GM19043 (cell line): ENCODE measurements around the gene INPP1.
A peak's percentile ranks its signal among the peaks of the same experiment; 100 is the strongest.

Source experiments
- ATAC-seq: cut with Tn5 transposase; IDR thresholded peaks from one replicate; pipeline ENCODE4 v1.9.1; 2021; ENCODE audit warnings: low read depth; ENCODE audit not compliant: unreplicated experiment

INPP1 gene

DNA sequence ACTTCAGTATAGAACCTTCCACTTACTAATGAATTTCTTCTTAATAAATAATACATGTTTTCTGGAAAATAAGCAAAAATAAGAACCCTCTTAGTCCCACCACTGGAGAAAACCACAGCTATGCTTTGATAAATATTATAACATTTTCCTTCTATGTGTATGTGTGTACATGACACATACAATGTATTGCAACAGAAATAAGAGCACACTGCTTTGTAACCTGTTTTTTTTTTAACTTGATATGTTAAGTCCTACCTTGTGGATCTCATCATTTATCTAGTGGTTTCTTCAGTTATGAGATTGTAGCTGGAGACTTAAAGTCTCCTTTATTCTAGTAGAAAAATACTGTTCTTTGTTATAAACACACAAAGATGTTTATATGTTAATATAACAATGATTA lies 17.2 kb downstream of the INPP1 start:
- no peak for ATAC-seq

DNA sequence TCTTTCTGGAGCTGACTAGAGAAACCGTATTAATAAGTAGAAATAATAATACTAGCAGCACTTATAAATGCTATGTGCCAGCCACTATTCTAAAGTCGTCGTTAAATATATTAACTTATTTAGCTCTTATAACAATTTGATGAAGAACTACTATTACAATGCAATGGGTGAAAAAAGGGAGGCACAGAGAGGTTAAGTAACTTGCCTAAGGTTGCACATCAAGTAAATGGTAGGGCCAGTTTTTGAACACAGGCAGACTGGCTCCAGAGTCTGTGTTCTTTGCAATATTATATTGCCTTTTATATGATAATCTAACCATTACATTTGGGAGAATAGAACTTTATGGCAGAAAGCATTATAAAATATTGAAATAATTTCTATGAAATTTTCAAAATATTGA lies 17.6 kb downstream of the INPP1 start:
- no peak for ATAC-seq

DNA sequence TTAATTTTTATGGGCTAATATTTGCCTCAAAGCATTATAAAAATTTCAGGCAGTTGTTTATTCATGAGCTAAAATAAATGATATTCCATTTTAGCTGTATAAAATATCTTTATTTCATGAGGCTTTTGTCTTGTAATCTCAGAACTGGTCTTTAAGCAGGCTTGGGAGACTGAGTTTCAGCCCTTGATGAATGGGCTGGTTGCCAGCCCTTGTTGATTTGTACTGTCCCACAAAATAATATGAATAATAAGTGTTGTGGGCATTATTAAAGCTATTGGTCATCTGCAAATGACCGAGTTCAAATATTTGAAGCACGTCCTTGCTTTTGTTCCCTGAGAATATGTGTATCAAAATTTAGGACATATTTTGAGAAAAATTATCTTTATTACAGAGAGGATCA lies 18.2 kb downstream of the INPP1 start:
- ATAC-seq, result no peak

DNA sequence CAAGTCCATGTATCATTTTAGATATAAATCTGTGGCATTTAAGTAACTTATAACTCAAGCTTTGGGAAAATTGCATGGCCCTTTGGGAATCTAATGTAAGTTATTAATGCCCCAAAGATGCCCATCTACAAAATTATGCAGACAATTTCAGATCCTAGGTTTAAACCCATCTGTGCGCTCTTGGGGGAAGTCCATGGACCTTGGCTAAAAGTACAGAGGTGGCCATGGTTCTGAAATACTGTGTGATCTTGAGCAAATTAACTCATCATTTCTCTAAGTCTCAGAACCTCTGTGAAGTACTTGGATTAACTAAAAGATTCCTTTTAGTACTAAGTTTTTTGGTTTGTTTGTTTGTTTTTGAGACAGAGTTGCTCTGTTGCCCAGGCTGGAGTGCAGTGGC lies 19.5 kb downstream of the INPP1 start:
- no peak for ATAC-seq

DNA sequence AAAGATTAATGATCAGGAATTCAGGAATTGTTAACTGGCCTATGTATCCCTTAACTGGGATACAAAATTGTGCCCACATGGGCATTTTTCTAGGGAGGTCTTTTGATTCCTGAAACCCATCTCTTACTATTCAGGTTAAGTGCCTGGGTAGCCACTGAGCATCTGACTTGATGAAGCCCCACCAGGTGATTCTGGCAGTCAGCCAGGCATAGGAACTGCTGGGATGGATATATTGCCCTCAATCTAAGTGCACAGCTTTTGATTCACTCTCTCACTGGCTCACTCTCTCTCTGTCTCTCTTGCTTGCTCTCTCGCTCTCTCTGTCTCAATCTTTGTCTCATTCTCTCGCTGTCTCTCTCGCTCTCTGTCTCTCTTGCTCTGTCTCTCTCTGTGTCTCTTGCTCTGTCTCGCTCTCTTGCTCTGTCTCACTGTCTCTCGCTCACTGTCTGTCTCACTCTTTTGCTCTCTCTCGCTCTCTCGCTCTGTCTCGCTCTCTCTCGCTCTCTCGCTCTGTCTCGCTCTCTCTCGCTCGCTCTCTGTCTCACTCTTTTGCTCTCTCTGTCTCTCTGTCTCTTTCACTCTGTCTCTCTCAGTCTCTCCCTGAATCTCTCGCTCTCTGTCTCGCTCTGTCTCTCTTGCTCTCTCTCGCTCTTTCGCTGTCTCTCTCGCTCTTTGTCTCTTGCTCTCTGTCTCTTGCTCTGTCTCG lies 22.3 kb downstream of the INPP1 start:
- ATAC-seq, result no peak

DNA sequence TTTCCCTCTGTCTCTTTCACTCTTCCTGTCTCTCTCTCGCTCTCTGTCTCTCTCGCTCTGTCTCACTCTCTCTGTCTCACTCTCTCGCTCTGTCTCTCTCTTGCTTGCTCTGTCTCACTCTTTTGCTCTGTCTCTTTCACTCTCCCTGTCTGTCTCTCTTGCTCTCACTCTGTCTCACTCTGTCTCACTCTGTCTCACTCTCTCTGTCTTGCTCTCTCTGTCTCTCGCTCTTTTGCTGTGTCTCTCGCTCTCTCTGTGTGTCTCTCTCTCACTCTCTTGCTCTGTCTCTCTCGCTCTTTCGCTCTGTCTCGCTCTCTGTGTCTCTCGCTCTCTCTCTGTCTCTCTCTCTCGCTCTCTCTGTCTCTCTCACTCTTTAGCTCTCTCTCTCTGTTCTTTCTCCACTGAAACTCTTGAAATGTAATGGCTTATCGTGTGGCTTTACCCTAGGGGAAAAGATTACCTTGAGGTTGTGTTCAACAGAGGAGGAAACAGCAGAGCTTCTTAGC lies 22.9 kb downstream of the INPP1 start:
- no peak for ATAC-seq

DNA sequence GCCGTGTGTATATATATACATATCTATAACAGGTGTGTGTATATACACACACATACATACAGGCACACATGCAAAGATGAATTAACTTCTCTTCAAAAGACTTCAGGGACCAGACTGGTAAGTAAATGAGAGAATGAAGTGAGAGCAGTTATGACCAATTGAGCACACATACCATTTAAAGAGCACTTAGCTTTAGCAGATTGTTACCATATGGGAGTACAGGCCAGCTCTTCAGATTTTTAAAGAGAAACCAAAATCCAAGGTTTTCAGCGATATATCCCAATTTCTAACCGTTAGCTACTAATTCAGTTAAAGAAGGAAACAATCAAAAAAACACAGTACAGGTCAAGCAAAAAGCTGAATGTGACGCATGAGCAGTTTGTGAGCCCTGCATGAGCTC lies 23.7 kb downstream of the INPP1 start:
- no peak for ATAC-seq

DNA sequence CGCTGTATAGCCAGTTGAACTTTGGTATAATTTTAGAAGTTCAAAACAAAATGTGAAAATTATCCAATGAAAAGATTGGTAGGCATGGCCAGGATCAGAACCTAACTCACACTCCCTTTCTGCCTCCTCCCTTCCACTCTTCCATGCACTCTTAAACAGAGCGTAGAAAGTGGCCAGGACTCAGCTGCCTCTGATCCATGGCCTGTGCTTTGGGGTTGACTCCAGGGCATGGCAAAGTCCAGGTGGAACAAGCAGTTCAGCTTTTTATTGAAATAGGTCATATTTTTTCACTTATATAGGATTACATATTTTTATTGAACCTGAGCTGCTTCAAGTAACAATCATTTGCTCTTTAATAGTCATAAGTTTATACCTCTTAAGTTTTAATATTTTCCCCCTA lies 26.2 kb downstream of the INPP1 start:
- no peak for ATAC-seq

DNA sequence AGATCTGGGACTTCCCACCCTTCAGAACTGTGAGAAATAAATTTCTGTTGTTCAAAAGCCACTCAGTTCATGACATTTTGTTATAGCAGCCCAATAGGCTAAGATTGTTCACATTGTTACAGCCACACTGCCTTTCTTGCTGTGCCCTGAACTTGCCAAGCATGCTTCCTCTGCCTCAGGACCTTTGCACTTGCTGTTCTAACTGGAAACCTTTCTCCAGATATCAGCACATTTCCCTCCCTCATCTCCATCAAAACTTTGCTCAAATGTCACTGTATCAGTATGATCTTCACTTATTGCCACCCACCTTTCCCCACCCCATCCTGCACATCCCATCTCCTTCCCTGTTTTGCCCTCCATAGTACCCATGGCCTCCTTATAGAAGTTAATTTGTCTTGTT lies 32.7 kb downstream of the INPP1 start:
- ATAC-seq, result no peak

DNA sequence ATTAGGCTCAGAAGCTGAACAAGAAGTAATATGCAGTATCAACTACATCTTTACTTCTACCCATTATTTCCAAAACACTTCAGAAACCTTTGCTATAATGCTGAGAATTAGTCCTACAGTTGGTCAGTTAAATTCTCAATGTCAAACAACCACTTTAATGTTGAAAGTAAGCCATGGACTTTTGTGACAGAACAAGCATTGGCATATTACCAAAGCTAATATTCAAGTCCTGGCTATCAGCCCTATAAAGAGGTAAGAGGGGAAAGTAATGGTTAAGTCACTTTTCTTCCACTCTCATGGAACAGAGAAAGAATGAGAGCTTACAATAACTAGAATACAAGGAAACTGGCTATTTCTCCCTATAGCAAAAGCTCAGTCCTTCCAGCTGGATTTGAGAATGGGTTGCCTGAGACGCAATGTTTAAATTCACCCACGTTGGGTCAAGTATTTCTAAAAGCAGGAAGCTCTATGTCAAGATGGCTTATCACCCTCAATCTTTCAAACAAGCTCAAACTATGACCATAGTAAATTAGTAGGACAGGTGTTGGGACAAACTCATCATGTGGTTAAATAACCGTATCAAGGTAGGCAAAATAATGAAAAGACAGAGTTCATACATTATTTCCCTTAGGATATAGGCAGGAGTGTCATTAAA lies 33.3 kb downstream of the INPP1 start:
- ATAC-seq, result no peak

DNA sequence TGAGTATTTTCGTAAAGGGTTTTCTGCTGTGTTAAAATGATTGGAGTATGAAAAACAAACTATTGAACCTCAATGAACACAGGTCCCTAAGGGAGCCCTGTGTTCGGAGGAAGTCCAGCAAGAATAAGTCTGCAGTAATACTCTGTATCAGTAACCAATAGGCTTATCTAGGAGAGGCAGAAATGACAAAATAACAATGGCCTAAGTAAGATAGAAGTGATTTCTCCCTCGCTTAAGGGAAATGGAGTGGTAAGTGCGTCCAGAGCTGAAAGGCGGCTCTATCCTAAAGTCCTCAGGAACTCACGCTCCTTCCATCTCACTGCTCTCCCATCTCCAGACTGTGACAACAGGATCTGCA lies 35.5 kb downstream of the INPP1 start:
- ATAC-seq, result no peak

DNA sequence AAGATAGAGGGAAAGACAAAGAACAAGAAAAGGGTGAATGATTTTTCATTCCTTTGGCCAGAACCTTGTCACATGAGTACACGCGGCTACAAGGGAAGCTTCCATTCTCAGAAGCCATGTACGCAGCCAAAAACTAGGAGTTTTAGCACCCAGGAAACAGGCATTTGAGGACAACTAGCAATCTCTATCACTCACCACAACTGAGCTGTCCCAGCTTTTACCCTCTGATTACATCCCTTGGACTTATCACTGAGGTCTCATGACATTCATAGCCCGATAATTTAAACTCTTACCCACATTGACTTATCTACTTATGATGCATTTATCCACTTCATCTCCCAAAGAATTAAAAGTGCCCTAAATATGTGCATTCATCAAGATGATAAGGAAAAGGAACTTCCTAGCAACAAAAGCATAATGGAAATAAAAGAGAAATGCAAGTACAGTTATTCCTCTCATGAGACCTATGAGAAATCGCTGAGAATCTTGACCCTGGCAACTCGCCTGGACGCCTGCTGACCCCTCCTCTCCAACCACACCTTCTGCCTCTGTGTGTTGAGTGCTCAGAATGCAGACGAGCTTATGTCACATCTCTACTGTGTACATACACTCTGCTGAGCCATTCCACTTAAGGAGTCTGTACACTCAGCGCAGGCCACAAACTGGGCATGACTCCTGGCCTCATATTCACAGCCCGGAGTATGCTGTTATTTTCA lies 36.0 kb downstream of the INPP1 start:
- ATAC-seq, result no peak

DNA sequence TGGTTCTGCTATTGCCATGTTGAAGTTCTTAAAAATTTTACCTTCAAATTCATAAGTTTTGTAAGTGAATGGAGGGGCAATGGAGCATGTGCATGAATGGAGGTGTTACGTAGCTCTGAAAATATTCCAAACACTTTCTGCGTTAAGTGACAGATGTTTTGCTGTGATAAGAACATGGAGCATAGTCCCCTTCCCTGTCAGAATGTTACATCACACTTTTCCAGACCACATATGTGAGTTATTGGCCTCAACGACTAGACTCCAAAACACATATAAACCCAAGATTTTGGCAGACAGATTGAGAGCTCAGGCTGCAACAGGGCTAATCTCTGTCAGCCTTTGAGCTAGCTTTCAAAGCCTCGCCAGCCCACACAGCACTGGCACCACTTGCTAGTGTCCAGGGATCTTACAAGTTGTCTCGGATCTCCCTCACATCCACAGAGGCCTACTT lies 37.6 kb downstream of the INPP1 start:
- ATAC-seq, result no peak

DNA sequence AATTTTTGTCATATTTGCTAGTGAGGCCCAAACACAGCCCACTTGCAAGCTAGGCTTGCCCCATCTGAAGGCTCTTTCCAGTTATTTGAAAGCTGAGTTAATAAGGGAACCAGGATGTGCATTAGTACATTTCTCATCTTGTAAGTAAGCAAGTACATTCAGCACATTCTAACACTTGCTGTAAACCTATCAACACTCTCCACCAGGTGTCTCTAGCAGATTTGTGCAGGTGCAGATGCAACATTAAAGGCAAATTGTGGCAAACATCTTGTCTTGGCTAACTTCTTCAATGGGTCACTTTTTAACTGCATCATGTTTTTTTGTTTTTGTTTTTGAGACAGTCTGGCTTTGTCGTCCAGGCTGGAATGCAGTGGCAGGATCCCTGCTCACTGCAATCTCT lies 39.5 kb downstream of the INPP1 start:
- ATAC-seq, result peak; percentile 87

DNA sequence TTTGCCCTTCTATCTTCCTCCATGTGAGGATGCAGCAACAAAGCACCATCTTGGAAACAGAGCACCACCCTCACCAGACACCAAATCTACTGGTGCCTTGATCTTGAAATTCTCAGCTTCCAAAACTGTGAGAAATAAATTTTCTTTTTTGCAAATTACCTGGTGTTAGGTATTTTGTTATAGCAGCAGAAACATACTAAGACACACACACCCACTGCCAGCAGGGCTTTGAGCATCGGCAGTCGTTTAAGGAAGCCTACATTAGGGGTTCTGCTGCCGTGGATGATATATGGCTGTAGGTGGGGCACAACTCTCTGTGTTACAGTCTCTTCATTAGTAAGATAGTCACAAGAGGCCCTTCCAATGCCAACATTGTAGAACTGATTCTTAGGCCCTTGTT lies 44.0 kb downstream of the INPP1 start:
- no peak for ATAC-seq

DNA sequence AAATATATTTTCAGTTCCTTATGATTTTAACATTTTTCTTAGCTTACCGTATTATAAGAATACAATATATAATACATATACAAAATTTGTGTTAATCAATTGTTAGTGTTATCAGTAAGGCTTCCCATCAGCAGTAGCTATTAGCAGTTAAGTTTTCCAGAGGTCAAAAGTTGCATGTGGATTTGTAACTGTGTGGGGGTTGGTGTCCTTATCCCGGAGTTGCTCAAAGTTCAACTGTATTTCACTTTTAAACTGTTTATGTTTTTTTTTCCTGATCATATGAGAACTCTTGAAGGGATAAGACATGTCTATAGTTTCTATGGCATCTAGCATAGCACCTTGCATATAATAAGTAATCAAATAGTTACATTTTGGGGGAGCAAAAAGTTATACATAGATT lies 52.9 kb downstream of the INPP1 start:
- no peak for ATAC-seq

DNA sequence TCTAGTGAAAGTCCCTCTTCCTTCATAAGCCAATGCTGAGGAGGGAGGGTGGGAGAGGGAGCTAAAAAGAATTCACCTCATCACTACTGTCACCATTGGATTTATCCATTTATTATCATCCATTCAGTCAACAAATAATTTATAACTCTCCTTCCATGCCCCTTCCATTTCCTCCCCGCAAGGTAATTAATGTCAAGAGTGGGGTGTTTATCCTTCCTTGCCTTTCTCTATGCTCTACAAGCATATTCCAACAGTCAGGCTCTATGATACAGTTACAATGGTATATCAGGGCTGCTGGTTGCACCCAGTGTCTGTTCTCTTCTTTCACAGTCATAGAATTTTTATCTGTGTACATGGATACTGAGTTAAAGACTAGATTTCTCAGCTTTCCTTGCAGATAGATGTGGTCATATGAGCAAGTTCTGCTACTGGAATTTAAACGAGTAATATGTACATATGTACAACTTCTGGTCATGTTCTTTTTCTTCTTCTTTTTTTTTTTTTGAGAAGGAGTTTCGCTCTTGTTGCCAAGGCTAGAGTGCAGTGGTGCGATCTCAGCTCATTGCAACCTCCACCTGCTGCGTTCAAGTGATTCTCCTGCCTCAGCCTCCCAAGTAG lies 59.7 kb downstream of the INPP1 start:
- no peak for ATAC-seq

DNA sequence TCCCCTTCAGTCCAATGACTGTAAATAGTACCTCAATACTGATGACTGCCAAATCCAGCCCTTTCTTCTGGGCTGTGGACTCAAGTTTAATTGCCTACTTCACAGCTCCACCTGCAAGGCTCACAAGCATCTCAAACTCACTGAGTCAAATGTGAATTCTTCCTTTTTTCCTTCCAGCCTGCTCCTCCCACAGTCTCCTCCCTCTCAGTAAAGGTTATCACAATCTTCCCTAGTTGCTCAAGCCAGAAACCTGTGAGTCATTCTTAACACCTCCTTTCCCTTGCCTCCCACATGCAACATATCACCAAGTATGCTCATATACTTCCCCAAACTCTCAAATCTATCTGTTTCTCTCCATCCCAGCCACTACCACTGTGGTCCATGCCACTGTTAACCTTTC lies 61.1 kb downstream of the INPP1 start:
- no peak for ATAC-seq

DNA sequence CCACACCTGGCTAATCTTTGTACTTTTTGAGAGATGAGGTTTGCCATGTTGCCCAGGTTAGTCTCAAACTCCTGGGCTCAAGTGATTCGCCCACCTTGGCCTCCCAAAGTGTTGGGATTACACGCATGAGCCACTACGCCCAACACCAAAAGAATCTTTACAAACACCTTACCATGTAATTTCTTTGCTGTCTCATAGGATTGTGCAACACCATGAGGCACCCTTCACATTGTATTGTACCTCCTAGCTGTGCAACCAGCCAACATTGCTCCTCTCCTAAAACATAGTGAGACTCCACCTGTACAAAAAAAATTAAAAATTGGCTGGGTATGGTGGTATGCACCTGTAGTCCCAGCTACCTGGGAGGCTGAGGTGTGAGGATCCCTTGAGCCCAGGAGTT lies 61.7 kb downstream of the INPP1 start:
- ATAC-seq, result no peak

DNA sequence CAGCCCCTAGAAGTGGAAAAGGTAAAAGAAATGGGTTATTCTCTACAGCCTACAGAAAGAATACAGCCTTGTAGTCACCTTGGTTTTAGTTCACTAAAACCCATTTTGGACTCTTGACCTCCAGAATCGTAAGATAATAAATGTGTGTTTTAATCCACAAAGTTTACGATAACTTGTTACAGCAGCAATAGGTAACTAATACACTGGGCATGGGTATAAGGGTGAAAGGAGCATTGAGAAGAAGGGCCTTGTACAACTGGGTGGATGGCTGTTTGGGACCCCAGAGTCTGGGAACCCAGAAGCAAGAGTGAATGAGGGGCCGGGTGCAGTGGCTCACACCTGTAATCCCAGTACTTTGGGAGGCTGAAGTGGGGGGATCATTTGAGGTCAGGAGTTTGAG lies 62.6 kb downstream of the INPP1 start:
- ATAC-seq, result no peak

DNA sequence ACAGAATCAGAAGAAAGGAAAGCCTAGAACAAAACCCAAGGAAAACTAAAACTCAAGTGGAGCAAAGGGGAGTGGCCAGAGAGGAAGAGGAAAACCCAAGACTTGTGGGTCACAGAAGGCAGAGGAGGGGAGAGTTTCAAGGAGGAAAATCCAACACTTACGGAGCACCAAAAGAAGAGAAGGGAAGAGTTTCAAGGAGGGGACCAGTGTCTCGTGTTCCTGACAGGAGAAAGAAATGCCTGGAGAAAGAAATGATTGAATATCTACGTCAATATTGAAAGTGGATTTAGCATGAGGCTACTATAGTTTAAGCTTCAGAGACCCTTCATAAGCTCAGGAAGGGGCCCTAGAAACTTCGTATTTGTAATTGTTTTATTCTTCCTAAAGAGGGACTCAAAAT lies 63.4 kb downstream of the INPP1 start:
- ATAC-seq, result no peak
